Occipital lobe (tissue), 2 donors: ENCODE results near the gene WDTC1. TPM values are rescaled to one million over a fixed set of nuclear protein-coding genes. Genes with fewer than 3 reads are reported as not detected.

ENCODE experiments used
- DNase-seq: peaks from one replicate; lab custom pipeline; 2025; lab: John Stamatoyannopoulos, UW
- total RNA-seq: library from RNA; depleted of rRNA; stranded (reverse); fragments of >200 nt; gene quantifications from one replicate; pipeline ENCODE4 v1.2.3, GENCODE V29; 2014

Gene WDTC1
- total RNA-seq, 1 donor from 2014 or later, result 20.9 TPM

DNA sequence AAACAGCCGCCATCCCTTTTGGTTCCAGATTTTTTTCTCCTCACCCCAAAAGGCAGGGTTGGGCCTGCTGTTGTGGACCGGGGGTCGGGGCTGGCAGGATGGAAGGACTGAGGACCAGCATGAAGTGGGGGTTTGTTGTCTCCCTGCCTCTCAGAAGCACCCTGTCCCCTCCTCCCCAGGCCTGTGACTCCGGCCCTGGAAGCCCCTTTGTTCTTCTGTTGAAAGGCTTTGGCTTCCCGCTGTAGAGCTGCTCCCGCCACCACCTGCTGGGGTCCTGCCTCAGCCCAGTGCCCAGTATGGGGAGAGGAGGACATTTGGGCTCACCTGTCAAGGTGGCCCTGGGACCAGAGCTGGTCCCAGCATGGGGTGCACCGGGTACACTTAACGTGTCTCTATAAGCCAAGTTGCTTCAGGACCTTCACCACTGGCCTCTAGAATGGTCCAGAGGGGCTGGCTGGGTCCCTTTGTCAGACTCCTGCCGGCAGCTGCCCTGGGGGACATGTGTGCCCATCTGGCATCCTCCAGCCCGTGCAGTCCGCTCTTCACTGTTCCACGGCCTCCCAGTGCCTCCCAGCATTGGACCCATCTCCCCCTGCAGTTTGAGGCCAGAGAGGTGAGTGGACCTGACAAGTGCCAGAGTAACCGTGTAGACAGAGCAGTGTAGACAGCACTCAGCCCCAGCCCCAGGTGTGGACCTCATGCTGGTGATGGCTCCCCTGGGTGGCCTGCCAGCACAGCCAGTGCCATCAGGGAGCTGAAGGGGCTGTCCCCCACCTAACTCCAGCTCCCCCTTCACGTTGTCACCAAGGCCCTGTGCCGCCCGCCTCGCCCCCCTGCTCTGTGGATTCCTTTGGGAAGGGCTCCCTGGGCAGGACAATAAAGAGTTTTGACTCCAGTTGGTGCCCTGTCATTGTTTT is 101.3 kb downstream of the WDTC1 start:
- DNase-seq, result no peak

GRCh38 chr1:27336756-27337155 is 102.3 kb downstream of the WDTC1 start:
- no peak for DNase-seq

- DNase-seq, result no peak
Observed at GRCh38 chr1:27338751-27339150, 104.3 kb downstream of the WDTC1 start.

DNA sequence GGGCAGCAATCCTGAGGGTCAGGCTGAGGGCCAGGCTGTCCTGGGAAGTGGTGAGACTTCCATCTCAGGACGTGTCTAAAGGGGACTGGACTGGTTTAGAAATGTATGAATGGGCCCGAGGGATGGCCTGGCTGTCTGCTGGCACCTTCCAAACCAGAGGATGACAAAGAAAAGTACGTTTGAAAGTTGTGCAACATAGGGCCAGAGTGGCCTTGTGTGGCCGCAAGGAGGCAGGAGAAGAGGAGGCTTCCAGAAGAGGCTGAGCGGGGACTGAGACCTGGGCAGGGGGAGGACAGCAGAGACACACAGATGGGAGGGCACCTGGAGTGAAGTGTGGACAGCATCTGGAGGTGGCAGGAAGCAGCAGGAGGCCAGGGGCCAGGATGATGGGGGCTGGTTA is 104.8 kb downstream of the WDTC1 start:
- DNase-seq, result no peak

DNA sequence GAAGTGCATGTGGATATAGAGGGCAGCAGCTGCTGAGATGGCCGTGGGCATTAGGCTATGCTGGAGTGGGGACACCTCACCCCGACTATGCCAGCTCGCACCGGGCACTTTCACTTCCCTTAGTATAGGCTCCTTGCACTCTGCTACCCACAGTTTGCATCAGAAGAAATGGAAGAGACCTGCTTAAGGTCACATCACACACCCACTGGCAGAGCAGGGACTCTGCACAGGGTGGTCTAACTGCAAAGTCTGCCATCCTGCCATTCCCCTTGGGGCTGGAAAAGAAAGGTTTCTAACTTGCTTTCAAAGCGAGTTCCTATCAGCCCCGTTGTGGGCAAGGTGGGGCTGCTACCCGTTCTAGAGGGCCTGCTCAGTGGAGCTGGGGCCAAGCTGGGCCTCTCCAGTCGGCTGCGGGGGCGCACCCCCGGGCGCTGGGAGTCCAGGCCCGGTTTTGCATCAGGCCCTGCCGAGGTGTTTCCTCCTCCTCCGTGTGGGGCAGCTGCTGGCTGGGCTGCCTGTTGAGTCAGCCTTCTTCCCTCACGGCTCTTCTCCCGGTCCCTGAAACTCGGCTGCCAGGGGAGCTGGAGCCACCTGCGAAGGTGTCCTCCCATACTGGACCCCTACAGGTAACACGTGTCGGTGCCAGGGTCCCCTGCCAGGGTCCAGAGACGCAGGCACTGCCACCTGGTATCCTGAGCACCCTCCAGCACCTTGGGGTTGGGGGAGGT is 107.3 kb downstream of the WDTC1 start, which contains the start of gene SYTL1:
SYTL1 (plus strand) TSS at position 498 of the 728 bp plus-strand sequence. CDS start 3,313 bp downstream, outside the sequence.
- peak; percentile 30 for DNase-seq

GRCh38 chr1:27342391-27342777 is 108.0 kb downstream of the WDTC1 start:
- no peak for DNase-seq

GRCh38 chr1:27342778-27343638 is 108.6 kb downstream of the WDTC1 start:
- no peak for DNase-seq

- no peak for DNase-seq
Observed at GRCh38 chr1:27343639-27344025, 109.2 kb downstream of the WDTC1 start.

DNA sequence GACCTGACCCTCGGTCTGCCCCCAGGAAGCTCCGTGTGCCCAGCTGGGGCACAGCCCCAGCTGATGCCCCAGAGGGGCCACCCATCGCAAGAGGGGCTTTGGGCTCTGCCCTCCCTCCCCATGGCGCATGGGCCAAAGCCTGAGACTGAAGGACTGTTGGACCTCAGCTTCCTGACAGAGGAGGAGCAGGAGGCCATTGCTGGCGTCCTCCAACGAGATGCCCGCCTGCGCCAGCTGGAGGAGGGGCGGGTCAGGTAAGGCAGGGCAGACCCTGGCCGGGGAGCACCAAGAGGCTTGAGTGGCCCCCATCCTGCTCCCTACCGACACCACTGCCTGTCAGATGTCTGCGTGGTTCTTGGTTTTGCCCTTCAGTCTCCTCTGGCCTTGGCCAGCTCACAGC is 110.8 kb downstream of the WDTC1 start:
- no peak for DNase-seq

DNA sequence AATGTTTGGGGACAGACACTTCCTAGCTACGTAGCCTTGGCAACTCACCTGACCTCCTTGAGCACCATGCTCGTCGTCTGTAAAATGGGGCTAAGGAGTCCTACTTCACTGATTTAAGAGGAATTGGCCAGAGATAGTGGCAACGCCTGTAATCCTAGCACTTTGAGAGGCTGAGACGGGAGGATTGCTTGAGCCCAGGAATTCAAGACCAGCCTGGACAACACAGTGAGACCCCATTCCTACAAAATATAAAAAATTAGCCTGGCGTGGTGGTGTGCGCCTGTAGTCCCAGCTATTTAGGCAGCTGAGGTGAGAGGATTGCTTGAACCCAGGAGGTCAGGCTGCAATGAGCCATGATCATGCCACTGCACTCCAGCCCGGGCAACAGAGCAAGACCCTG is 111.9 kb downstream of the WDTC1 start:
- DNase-seq, result no peak

DNA sequence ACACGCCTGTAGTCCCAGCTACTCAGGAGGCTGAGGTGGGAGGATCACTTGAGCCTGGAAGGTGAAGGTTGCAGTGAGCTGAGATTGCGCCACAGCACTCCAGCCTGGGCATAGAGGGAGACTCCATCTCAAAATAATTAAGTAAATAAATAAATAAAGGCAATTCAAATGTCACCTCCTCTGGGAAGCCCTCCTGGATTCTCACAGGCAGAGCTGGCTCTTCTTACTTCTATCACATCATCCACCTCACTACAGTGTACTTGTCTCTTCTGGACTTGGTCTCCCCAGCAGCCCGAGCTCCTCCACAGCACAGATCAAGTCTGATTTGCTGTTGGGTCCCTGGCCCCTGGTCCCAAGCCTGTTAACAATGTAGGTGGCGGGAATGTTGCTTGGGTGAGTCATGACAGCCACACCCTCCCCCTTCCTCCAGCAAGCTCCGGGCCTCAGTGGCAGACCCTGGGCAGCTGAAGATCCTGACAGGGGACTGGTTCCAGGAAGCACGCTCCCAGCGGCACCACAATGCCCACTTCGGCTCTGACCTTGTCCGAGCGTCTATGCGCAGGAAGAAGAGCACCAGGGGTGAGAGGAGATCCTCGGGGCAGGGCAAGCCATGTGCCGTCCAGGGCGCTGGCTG is 112.7 kb downstream of the WDTC1 start:
- no peak for DNase-seq

- DNase-seq, result no peak
Observed at GRCh38 chr1:27348861-27349783, 114.7 kb downstream of the WDTC1 start.

GRCh38 chr1:27349784-27350662 is 115.6 kb downstream of the WDTC1 start:
- DNase-seq, result no peak

DNA sequence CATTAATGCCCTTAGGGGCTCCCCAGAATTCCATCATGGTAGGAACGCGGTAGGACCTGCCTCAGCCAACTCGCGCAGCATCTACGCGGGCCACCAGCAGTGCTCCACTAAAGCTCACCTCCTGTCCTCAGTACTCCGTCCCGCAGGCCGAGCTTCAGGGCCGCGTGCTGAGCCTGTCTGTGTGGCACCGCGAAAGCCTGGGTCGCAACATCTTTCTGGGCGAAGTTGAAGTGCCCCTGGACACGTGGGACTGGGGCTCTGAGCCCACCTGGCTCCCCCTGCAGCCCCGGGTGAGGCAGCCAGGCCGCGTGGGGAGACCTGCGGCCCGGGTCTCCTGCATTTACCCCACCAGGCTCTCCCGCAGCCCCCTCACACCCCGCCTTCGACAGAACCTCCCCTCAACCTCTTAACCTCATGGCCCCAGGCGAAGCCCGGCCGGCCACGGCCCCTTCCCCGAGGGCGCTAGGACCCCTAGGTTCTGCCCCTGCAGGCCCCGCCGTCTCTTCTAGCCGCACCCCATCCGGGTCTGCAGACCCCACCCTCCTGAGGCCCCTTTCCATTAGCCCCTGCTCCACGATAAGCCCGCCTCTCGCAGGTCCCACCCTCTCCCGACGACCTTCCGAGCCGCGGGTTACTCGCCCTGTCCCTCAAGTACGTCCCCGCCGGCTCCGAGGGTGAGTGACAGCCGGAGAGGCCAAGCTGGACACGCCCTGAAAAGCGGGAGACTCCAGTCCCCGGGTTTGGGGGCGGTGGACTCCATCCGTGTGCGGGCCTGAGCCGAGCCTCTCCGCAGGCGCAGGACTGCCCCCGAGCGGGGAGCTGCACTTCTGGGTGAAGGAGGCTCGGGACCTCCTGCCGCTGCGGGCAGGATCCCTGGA is 116.5 kb downstream of the WDTC1 start:
- no peak for DNase-seq

DNA sequence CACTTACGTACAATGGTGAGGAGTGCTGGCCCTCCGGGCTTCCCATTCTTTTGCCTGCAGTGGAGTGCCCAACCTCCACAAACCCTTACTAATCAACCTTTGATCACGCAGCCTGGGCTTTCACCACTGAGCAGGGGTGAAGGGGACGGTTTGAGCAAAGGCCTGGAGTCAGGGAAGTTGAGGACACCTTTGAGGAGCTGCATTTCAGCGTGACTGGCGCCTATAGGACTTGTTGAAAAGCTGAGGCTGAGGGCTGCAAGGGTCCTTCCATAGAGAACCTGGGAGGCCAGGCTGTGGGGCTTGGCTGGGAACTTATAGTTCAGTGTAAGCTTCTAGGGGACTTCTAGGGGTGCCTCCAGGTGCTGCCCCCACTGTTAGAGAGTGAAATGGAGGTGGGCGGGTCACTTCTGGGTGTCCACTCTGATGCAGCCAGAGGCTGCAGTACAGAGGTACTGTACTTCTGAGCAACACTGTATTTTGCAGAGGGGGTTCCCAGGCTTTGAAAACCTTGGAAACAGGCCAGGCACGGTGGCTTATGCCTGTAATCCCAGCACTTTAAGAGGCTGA is 117.2 kb downstream of the WDTC1 start:
- DNase-seq, result no peak

DNA sequence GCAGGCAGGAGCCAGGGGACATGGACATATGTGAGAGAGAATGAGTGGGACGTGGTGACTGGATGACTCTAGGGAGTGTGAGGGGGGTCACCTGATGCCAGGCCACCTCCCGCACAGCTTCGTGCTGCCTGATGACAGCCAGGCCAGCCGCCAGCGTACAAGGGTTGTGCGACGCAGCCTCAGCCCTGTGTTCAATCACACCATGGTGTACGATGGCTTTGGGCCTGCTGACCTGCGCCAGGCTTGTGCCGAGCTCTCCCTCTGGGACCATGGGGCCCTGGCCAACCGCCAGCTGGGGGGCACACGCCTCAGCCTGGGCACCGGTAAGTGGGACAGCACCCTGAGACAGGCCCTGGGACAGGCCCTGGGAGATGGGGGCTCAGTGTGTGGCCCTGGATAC is 118.7 kb downstream of the WDTC1 start:
- no peak for DNase-seq

DNA sequence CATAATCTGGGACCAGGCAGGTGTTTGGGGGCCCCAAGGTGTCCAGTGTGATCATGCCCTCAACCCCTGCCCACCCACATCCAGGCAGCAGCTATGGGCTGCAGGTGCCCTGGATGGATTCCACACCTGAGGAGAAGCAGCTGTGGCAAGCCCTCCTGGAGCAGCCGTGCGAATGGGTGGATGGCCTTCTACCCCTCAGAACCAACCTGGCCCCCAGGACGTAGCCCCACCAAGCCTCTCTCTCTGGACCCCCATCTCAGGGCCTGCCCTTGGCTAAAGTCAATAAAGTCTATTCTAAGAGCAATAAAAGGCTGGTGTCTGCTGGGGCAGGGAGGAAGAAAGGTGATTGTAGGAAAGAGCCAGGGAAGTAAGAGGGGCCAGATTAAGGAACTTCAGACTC is 119.2 kb downstream of the WDTC1 start:
- no peak for DNase-seq

GRCh38 chr1:27355683-27356082 is 121.3 kb downstream of the WDTC1 start:
- no peak for DNase-seq
